ENCODE data around the gene SLC30A7. TPM values are rescaled to one million over a fixed set of nuclear protein-coding genes. Genes with fewer than 3 reads are reported as not detected.

The SLC30A7 gene
- total RNA-seq, 1 experiment from 2014 or later, result 17.6 TPM

DNA sequence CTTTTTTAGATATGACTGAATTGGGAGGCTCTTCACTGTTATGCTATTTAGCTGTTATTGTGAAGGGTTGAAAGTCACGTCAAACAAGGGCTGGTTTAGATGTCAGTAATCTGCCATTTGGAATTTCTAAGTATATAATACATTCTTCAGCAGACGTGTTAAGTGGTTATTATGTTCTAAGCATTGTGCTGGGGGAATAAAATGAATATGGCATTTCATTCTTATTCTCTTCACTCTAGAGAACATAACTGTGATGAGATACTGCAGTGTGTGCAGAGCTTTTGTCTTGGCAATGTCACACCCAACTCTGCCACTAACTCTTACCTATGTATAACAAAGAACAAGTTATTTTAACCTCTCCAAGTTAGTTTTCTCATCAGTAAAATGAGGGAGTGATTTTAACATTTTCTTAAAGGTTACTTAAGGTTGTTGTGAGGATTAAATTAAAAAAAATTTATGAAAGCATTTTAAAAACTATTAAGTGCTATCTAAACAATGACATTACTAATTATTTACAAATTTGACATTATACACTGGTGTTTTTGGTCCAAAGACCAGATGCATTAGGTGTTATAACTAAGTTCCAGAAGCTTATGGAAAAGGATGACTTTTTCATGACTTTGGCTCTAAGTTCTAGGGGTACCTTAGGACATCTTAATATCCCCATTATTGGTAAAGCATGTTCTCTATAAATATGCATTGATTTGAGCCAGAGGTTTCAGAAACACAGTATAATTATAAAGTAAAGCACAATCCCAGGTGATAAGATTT, 58.3 kb downstream of the SLC30A7 start:
- no peak for DNase-seq (ENCODE audit: low spot score)
- in situ Hi-C loops (cut with HindIII; ENCODE audit: low sequenced_read_pairs), result no loop called here

DNA sequence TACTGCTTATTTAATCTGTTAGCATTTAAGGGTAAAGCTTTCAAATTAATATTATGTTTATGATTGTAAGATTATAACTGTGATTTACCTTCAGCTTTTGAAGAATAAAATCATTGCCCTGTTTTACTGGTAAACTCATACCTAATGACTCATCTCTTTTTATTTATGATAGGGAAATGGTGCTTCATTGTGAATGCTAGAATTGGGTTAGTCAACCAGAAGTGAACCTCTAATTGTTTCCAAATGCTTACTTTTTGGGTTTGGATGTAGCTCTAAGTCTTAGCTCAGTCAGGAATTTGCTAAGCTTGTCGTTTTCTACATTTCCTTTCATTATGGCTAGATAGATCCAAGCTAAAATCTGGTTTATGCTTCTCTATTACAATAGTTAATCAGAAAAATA, 59.4 kb downstream of the SLC30A7 start:
- in situ Hi-C loops (cut with HindIII; ENCODE audit: low sequenced_read_pairs), result no loop called here

DNA sequence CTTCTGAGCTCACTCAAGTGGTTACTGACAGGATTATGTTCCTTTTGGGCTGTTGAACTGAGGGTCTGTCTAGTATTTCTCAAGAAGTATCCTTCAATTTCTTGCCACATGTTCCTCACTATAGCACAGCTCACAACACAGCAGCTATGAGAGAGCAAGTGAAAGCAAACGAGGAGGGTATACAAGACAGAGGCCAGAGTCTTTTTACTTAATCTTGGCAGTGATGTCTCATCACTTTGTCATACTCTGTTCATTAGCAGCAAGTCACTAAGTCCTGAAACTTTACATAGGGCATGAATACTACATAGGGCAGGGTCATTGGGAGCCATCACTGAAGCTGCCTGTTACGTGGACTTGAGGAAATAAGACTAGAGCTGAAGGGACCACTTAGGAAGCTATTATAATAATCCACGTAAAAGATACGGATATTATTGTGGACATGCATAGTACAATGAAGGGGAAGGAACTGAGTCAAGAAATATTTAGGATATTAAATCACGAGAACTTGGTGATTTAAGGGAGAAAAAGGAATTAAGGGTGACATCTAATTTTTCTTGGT, 63.7 kb downstream of the SLC30A7 start:
- in situ Hi-C loops (cut with HindIII; ENCODE audit: low sequenced_read_pairs), result no loop called here
- no peak for DNase-seq (ENCODE audit: low spot score)

More for the DNA sequence above, 59.4 kb downstream of the SLC30A7 start:
- DNase-seq (ENCODE audit: low spot score), result no peak

DNA sequence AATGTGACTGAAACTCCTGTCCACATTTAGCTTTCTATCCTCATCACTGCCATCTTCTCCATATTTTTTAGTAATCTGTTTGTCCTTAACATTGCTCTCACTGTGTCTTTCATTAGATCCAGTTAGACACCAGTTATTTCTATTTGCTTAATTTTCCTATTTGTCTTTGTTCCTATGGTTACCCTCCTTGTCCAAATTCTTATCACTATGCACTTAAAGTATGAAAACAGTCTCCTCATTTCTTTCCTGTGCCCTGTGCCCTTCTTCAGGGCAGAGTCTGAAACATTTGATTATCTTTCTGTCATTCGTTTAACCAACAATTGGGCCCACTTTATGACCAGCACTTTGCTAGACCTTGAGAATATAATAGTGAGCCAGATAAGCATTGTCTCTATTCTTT, 64.2 kb downstream of the SLC30A7 start:
- in situ Hi-C loops (cut with HindIII; ENCODE audit: low sequenced_read_pairs), result no loop called here
- no peak for DNase-seq (ENCODE audit: low spot score)

DNA sequence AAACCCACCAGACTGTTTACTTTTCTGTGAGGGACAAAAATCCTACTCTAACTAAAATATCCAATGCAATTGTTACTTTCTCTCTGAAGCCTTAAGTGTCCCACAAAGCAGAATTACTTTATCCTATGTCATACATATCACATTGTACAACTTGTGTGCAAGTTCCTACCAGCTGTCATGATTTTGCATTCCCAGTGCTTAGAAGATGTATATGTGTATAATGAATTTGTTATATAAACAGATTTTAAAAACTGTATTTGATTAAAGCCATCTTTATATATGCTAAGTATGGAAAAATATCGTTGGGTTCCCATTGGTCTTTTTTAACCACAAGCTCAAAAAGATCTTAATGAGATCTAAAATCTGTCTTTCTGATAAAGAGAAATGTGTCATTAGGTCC, 72.7 kb downstream of the SLC30A7 start:
- no peak for DNase-seq (ENCODE audit: low spot score)
- in situ Hi-C loops (cut with HindIII; ENCODE audit: low sequenced_read_pairs), result no loop called here

DNA sequence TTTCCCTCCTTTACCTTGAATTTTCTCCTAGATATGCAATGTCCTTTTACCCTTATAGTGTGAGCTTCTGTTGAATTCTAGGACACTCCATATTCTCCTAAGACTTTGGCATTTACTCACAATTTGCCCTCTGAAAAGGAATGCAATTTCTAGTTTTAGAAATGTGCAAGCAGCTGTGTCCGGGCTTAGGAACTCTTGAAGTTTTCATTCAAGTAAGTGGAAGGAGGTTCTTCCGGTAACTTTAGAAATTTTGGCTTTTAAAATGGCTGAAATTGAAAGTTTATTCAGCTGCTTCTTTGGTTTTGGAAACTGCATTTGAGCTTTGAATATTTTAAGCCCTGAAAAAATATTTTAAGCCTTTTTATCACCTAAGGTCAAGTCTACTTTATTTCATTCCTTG, 73.4 kb downstream of the SLC30A7 start:
- in situ Hi-C loops (cut with HindIII; ENCODE audit: low sequenced_read_pairs), result no loop called here
- DNase-seq (ENCODE audit: low spot score), result no peak

DNA sequence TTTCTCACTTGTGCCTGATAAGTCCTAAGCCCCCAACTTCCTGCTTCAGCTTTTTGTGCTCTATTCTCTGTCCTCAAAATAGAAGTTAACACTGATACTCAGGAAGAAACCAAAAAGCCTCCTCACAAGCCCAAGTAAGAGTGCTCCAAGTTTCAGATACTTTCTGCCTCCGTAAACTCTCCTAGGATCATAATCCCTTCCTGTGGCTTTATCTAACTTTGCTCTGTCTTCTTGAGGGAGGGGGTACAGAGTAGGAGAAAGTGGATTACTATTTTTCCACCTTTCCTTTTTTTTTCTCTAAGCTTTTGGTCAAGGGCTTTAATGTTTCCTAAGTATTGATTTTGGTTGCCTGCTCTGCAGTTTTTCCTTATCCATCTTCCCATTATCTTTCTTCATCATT, 75.1 kb downstream of the SLC30A7 start:
- in situ Hi-C loops (cut with HindIII; ENCODE audit: low sequenced_read_pairs), result no loop called here
- no peak for DNase-seq (ENCODE audit: low spot score)

DNA sequence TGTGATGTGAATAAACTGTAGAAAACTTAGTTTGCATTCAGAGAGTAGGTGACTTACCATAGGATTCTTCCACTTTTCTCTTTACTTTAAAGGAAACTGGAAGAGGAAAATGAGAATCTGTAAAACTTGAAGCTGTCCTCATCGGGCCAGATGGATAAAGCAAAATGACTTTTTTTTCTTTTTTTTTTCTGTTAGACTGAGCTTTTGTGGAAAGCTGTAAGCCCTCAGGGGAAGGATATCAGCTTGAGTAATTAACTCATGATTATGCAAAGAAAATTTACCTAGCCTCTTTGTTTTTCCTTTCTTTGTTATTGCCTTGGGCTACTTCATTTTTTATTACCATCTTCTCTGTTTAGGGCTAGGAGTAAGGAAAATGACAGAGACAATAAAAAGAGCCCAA, 76.3 kb downstream of the SLC30A7 start:
- no peak for DNase-seq (ENCODE audit: low spot score)
- in situ Hi-C loops (cut with HindIII; ENCODE audit: low sequenced_read_pairs), result no loop called here

DNA sequence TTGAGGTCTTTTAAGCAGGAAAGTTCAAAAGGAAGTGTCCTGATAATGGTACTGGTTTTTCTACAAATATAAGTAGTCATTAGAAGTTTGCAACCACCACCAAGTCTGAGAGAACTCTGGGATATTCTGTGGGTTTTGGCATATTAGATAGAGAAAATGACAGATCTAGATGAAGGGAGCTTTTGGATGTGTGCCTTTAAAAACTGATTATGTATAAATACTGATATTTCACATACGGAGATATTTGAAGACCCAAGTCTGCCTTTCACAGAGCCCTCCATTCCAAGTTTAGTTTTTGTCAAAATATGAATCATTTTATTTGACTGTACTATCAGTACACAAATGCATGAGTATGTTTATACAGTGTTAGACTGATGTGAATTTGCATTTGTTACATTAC, 81.0 kb downstream of the SLC30A7 start:
- DNase-seq (ENCODE audit: low spot score), result no peak
- in situ Hi-C loops (cut with HindIII; ENCODE audit: low sequenced_read_pairs), result no loop called here

DNA sequence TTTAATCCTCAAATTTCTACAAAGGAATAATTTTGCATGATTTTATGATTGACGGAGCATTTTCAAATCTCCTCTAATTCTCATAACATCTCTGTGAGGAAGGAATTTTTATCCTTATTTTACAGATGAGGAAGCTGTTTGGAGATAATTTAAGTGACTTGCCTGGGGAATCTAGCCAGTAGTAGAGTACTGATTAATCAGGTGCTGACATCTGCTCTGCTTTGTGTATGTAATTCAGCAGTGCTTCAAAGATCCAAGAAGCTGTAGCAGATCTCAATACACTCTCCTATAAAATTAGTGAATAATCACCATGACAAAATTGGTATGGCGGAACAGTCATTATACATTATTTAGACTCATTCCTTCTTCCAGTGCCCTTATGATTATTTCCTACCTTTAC, 83.7 kb downstream of the SLC30A7 start:
- DNase-seq (ENCODE audit: low spot score), result no peak
- in situ Hi-C loops (cut with HindIII; ENCODE audit: low sequenced_read_pairs), result no loop called here

DNA sequence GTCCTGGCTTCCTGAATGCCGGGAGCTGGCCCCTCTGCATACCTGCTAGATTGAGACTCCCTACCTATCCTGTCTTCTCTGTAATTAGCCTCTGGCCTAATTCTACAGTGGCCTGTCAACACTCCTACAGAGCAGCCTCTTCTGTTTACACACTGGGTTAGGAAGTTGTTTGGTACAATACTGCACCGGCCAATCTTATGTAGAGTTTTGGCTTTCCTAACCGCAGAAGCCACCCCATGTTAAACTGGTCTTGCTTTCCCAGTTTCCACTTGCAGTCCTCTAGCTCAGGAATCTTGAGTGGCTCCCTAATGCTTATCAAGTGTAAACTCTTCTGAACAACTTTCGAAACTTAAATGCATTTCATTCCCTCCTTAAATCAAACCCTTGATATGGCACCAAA, 86.9 kb downstream of the SLC30A7 start:
- in situ Hi-C loops (cut with HindIII; ENCODE audit: low sequenced_read_pairs), result no loop called here
- no peak for DNase-seq (ENCODE audit: low spot score)

DNA sequence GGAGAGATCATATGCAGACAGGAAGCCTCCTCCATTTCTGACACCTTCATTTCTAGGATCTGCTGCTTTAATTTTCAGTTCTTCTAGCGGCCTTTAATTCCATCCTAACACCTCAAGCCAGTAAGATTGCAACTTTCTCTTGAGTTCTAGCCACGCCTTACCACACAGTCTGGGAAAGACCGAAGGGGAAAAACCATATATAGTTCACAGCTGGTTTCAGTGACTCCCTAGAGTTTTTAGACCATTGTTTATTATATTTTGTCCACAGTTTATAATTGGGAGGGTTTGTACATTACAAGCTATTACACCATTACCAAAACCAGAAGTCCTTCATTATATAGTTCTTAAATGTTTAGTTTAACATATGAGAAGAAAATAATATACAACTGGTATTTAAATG, 92.2 kb downstream of the SLC30A7 start:
- no peak for DNase-seq (ENCODE audit: low spot score)
- in situ Hi-C loops (cut with HindIII; ENCODE audit: low sequenced_read_pairs), result no loop called here

DNA sequence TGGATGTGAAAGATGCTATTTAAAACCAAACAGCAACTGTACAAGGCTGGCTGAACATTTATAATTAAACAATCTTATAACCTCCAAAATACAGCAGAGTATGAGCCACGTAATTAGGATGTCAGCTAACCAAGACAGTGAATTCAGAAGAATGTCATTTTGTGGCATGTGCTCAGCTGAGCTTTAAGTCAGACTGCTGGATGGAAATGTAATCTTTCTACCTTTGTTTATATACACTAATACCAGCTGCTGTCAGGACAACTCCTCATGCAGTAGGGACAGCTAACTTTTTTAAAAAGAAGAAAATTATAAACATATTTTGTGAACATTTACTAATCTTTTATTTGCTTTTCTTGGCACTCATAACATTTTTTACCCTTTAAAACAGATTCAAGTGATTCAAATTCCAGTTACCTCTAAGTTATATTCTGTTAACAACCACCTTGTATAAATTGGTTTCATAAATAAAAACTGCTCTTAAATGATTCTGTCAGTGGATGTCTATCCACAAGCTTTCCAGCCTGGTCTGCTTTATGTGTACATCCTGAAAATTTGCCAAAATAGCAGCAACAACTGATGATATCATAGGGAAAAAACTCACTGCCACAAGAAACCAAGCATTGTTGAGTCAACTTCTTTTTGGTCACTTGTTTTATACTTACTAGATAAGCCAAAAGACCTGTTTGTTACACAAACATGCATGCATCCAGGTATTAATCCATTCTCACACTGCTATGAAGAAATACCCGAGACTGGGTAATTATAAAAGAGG, 93.6 kb downstream of the SLC30A7 start:
- in situ Hi-C loops (cut with HindIII; ENCODE audit: low sequenced_read_pairs), result no loop called here
- DNase-seq (ENCODE audit: low spot score), result no peak

DNA sequence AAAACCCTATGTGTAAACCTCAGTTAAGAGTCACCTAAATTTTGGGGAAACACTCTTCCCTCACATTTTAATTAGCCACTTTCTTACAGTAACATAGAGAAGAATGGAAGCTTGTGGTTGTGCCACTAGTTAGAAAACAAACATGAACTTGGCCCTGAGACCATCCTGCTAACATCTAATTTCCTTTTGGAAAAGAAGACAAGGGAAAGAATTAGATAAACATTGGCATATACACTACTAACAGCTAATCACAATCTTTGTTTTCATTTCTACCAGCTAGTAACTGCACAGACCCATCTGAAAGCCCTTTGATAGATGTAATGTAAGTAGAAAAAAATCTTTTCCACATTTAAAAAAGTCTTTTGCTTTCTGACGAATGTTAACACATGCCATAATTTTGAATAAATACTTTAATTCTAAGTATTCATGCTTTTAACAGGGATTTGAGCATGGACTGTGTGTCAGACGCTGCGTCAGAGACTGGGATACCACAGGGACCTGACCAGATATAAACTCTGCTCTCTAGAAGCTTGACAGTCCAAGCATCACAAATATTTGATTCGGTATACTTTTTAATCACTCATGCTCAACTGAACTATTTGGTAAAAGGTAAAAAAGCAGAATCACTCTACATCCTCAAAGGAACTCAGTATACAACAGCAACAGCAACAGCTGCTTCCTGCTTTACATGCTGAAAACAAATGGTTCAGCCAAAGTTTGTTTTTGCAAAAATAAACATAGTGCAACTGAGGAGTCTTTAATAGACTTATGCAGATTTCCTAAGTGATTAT, 99.5 kb downstream of the SLC30A7 start:
- DNase-seq (ENCODE audit: low spot score), result no peak
- in situ Hi-C loops (cut with HindIII; ENCODE audit: low sequenced_read_pairs), result no loop called here

DNA sequence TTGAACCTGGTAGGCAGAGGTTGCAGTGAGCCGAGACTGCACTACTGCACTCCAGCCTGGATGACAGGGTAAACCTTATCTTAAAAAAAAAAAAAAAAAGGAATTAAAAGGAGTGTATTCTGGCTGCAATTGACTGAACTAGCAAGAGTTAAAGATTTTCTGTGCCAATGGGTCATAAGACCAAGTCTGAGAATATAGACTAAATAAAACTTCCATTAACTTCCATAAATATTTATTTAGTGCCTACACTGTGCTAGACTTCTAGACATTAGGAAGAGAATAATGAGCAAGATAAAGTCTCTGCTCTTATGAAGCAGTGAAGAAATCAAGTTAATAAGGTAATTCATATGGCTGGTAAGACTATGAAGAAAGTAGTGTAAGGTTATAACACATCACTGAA, 102.5 kb downstream of the SLC30A7 start:
- no peak for DNase-seq (ENCODE audit: low spot score)
- in situ Hi-C loops (cut with HindIII; ENCODE audit: low sequenced_read_pairs), result no loop called here

DNA sequence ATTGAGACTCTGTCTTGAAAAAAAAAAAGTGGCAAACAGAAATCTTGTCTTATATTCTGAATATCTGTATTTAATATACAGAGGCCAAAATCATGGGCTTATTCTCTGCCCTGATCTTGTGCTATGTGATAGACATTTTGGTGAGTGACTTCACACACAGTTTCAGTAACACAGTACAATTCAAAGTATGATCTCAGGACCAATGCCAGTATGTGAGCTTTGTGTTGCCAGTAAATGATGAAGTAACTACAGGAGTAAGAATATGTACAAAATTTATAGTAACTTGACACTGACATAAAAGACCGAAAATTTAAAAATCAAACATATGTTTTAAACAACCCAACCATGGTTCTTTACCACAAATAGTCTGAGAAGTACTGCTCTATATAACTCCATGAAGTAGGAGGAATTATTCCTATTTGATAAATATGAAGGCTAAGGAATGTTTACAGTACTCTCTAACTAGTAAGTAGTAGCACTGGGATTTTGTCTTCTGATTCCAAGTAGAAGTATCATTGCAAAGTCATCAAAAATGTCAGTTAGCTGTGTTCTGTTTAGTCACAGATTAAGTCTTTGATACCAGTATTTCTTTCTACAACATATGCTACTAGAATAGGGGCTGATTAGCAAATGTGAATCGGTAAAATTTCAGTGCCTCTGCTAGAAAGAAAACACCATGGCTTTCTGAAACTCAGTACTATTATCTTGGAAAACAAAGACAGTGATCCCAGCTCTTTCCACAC, 104.4 kb downstream of the SLC30A7 start:
- in situ Hi-C loops (cut with HindIII; ENCODE audit: low sequenced_read_pairs), result no loop called here

DNA sequence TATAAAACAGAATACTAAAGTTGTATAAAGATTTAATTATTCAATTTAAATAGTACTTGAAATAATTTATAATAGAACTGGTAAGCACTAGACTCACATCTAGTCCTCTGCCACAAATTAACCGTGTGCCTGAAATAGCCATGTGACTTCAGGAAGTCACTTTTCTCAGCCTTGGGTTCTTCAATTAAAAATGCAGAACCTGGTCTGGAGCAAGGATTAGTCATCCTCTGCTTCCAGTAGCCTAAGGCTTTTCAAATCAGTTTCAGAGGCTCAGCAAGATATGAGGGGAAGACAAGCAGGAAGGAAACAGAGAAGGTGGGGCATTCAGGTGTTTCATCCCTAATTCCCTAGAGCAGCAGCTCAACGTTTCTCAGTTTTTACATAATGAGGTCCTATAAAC, 106.7 kb downstream of the SLC30A7 start:
- in situ Hi-C loops (cut with HindIII; ENCODE audit: low sequenced_read_pairs), result no loop called here
- no peak for DNase-seq (ENCODE audit: low spot score)

More for the DNA sequence above, 104.4 kb downstream of the SLC30A7 start:
- DNase-seq (ENCODE audit: low spot score), result no peak

DNA sequence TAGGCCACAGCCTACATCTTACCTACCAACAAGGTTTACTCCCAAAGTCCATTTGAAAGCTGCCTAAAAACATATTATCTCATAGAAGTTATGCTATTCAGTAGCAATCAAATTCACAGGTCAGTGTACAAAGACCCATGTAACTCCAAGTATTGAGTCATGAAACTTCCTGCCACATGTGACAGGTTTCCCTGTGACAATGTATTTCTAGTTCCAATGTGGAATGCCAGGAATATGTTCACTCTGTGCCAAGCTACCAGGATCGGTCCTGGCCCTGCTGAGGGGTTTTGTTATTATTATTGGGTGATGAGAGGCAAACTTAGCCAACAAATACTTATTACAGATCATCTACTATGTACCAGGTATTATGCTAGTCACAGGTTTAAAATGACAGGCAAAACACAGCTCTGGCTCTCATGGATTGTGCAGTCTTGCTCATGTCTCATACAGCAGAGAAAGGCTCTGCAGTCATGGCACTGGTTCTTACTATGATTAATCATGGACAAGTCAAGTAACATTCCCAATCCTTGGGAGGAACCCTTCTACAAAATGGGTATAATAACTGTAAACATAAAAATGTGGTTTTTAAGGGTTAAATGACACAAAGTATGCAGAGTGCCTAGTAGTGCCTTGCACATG, 107.2 kb downstream of the SLC30A7 start:
- in situ Hi-C loops (cut with HindIII; ENCODE audit: low sequenced_read_pairs), result no loop called here
- DNase-seq (ENCODE audit: low spot score), result no peak

DNA sequence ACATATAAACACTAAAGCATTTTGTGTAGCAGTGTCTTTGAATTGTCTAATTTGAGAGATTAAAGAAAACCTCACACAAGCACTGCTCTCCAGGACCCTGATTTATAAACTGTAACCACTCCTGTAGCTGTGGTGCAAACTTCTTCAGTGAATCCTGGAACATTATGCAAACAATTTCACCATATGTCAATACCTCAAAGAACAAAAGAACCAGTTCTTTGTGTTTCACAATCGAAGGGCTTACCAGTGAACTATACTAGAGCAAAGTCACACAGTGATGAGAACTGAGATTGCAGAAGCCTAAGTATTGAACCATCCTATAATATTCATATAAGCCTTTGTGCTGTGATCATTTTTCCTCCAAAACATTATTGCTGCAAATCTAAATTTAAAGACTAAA, 108.2 kb downstream of the SLC30A7 start:
- DNase-seq (ENCODE audit: low spot score), result no peak
- in situ Hi-C loops (cut with HindIII; ENCODE audit: low sequenced_read_pairs), result no loop called here
